Right lobe of liver (tissue), 6 donors: ENCODE results near the gene ZNF382. TPM values are rescaled to one million over a fixed set of nuclear protein-coding genes. Genes with fewer than 3 reads are reported as not detected.
"Not testable (repeated sequence)": the region's sequence is repeated elsewhere in the genome, so short reads cannot be mapped to it uniquely, and the experiment has no call there.

Experiments used
- ATAC-seq, 4 donors: fragments of 200-7000 bp; cut with Tn5 transposase; one replicate each; pipeline ENCODE4 v1.9.1; 2020; ENCODE audit warnings: mild to moderate bottlenecking in 4 of 4, moderate library complexity in 4 of 4
- DNase-seq, 3 donors: peaks; one replicate each; pipeline ENCODE4 v3.0.0-alpha.2; 2020
- H3K27ac ChIP-seq, 3 donors: fragments of 200-600 bp; one replicate each; pipeline ENCODE4 v1.8.0; 2022
- H3K27me3 ChIP-seq, 2 donors: fragments of 200-600 bp; one replicate each; pipeline ENCODE4 v1.8.0; 2022
- H3K36me3 ChIP-seq, 4 donors: fragments of 200-600 bp; sonication (generic) in 1 of 4; one replicate each; pipeline versions ENCODE4 v1.5.1 to v1.8.0; 2017 to 2022; ENCODE audit warnings: control low read depth in 1 of 4
- H3K4me1 ChIP-seq, 4 donors: fragments of 200-600 bp; sonication (generic) in 1 of 4; one replicate each; pipeline versions ENCODE4 v1.5.1 to v1.8.0; 2017 to 2022; ENCODE audit warnings: control low read depth in 1 of 4
- H3K4me3 ChIP-seq, 3 donors: fragments of 200-600 bp; one replicate each; pipeline ENCODE4 v1.8.0; 2022
- H3K9me3 ChIP-seq, 4 donors: fragments of 200-600 bp; sonication (generic) in 1 of 4; one replicate each; pipeline versions ENCODE4 v1.5.1 to v1.8.0; 2017 to 2022; ENCODE audit warnings: control low read depth in 1 of 4
- POLR2A ChIP-seq: fragments of 450-650 bp; IDR thresholded peaks from one replicate; pipeline ENCODE4 v1.6.1; 2017; ENCODE audit warnings: antibody characterized with exemption, mild to moderate bottlenecking
- WGBS: methylation state at CpG from one replicate; pipeline ENCODE4 v1.1.6; 2018; ENCODE audit warnings: low coverage, low lambda C conversion rate; ENCODE audit not compliant: insufficient coverage; ENCODE audit errors: missing lambda C conversion rate; 5-methylcytosine and 5-hydroxymethylcytosine counted together
- intact Hi-C, 2 donors: fragments of 100-400 bp; cut with DNase I; formaldehyde crosslinking; loops; one replicate each; pipeline versions ENCODE4 v1.11.2 to v1.14.1; 2022
- total RNA-seq, 6 experiments: library from RNA; depleted of rRNA in 2 of 6; stranded (reverse); fragments of >200 nt in 2 of 6; fragmentation: NEBNext Ultra II Directional in 3 of 6; extraction: Animal tissue kit (Norgen Biotek cat#: 25700) in 3 of 6; gene quantifications; one replicate each; pipeline versions ENCODE4 v1.1.0 to v1.2.4, GENCODE V29; 2016 to 2023
- TF ChIP-seq, protein P1 (sequence below), 4 donors: fragments of 200-600 bp in 3 of 4; fragments of 450-650 bp in 1 of 4; IDR thresholded peaks; one replicate each; pipeline versions ENCODE4 v1.5.1 to v1.8.0; 2016 to 2022; ENCODE audit warnings: antibody characterized with exemption in 4 of 4, mild to moderate bottlenecking in 2 of 4
- donor health status: DM: no; HTN: yes; CAD: no.
- donor health status: DM: no; HTN: no; CAD: no.
- donor health status: DM: no; HTN: no; CAD: no.
- donor health status: DM: no; HTN: yes; CAD: no.
- donor health status: DM: no; HTN: yes; CAD: no.

ZNF382 gene
- total RNA-seq, 6 experiments from 2014 or later, result 0.86 to 3.0 (median 1.5) TPM

DNA sequence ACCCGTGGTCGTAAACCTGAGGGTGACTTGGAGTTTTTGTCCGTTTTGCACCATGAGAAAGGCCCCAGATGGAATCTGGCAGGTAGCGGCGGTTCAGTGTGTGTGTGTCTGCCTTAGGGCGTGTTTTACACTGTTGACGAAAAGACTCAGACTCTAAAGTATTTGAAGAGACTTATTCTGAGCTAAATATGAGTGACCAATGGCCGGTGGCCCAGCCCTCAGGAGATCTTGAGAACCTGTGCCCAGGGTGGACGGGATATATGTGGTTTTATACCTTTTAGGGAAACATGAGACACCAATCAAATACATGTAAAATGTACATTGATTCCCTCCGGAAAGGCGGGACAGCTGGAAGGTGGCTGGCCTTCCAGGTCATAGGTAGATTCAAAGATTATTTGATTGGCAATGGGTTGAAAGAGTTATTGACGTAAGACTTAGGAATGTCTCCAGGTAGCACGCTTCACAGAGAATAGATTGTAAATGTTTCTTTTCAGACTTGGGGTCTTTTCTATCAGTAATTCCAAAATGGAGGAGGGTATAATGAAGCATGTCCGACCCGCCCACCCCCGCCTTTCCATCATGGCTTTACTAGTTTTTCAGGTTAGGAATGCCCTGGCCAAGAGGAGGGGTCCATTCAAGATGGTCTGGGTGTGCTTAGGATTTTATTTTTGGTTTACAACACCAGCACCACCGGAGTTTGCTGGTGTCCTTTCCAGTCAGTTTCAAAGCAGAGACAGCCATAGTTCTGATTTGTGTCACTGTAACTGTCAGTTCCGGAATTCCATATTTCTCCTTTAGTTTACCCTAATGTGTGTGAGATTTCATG is 31.0 kb upstream of the ZNF382 start:
- Histone ChIP-seq H3K27me3 (no peaks in the 10 kb centered on the region), H3K4me3 (peak overlapping the region; percentile 70 to 94 (median 81)), H3K36me3 (peaks cover 0 to 18% (median 5%) of the 10 kb centered on the region in 4 donors), H3K9me3 (peaks cover 0 to 8% (median under 1%) of the 10 kb centered on the region in 4 donors), H3K27ac (peak overlapping the region; percentile 41 to 76 (median 63)), H3K4me1 (peaks cover 0 to 14% (median 3%) of the 10 kb centered on the region in 4 donors)
- peak in 3 of 4 donors; percentile 5 to 18 (median 9) for ATAC-seq
- WGBS, result 21% methylated on average over 18 of the region's 18 CpGs
- TF ChIP-seq, protein P1, sequence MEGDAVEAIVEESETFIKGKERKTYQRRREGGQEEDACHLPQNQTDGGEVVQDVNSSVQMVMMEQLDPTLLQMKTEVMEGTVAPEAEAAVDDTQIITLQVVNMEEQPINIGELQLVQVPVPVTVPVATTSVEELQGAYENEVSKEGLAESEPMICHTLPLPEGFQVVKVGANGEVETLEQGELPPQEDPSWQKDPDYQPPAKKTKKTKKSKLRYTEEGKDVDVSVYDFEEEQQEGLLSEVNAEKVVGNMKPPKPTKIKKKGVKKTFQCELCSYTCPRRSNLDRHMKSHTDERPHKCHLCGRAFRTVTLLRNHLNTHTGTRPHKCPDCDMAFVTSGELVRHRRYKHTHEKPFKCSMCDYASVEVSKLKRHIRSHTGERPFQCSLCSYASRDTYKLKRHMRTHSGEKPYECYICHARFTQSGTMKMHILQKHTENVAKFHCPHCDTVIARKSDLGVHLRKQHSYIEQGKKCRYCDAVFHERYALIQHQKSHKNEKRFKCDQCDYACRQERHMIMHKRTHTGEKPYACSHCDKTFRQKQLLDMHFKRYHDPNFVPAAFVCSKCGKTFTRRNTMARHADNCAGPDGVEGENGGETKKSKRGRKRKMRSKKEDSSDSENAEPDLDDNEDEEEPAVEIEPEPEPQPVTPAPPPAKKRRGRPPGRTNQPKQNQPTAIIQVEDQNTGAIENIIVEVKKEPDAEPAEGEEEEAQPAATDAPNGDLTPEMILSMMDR (IDR thresholded peaks at IDR 0.05), result no peak
- no peak for TF ChIP-seq POLR2A
- intact Hi-C loops, result no loop called here
- DNase-seq, result no peak

DNA sequence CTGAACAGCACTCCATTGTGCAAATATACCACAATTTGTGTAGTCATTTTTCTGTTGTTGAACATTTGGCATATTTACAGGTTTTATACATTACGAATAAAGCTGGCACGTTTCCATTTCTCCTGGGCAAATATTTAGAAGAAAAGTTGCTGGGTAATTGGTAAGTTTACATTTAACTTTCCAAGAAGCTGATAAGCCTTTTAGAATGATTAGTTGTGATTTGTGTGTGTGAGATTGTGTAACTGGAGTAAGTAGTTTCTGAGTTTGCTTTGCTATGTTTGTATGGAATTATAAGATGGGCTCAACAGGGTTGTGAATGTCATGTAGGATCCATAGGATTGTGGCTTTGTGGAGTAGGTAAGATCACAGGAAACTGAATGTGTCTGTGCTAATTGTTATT is 30.4 kb upstream of the ZNF382 start:
- Histone ChIP-seq H3K4me3 (no peak overlapping the region), H3K4me1 (peaks cover 0 to 14% (median 3%) of the 10 kb centered on the region in 4 donors), H3K27me3 (no peaks in the 10 kb centered on the region), H3K27ac (no peak overlapping the region), H3K36me3 (peaks cover 0 to 24% (median 8%) of the 10 kb centered on the region in 4 donors), H3K9me3 (peaks cover 0 to 7% (median under 1%) of the 10 kb centered on the region in 4 donors)
- no peak for ATAC-seq
- 56% methylated on average over 2 of the region's 2 CpGs for WGBS
- DNase-seq, result no peak
- intact Hi-C loops, result no loop called here
- TF ChIP-seq POLR2A, result no peak
- TF ChIP-seq, protein P1 (IDR thresholded peaks at IDR 0.05), result no peak

DNA sequence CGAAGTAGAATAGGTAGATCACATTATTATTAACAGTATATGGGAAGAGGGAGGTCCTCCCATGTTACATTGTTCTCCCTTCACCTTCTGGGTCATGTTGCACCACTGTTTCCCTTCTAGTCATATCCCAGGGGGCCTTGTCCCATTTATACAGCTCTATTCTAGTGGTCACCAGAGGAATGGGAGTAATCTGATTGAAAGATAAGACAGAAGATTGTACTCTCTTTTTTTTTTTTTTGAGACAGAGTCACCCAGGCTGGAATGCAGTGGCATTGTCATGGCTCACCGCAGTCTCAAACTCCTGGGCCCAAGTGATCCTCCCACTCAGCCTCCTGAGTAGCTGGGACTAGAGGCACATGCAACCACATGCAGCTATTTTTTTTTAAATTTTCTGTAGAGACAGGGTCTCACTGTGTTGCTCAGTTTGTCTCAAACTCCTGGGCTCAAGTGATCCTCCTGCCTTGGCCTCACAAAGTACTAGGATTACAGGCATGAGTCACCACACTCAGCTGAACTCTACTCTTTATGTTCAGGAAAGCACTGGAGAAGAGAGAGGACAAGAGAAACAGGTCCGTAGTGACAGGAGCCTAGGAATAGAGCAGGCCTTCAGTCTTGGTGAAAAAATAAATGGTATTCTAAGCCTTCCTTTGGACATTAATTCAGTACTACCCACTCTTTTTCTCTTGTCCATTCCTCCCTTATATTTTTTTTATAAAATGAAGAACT is 27.7 kb upstream of the ZNF382 start:
- H3K9me3 ChIP-seq, result peaks cover 0 to 9% (median 3%) of the 10 kb centered on the region in 4 donors
- no peak for ATAC-seq
- WGBS, result 94% methylated on average over 3 of the region's 3 CpGs
- peaks cover 0 to 10% (median under 1%) of the 10 kb centered on the region in 4 donors for H3K4me1 ChIP-seq
- no peak for DNase-seq
- no peaks in the 10 kb centered on the region for H3K27me3 ChIP-seq
- H3K4me3 ChIP-seq, result no peak overlapping the region
- H3K36me3 ChIP-seq, result peaks cover 0 to 40% (median 14%) of the 10 kb centered on the region in 4 donors
- intact Hi-C loops, result no loop called here
- no peak overlapping the region for H3K27ac ChIP-seq
- no peak for TF ChIP-seq POLR2A
- TF ChIP-seq, protein P1 (IDR thresholded peaks at IDR 0.05), result no peak

DNA sequence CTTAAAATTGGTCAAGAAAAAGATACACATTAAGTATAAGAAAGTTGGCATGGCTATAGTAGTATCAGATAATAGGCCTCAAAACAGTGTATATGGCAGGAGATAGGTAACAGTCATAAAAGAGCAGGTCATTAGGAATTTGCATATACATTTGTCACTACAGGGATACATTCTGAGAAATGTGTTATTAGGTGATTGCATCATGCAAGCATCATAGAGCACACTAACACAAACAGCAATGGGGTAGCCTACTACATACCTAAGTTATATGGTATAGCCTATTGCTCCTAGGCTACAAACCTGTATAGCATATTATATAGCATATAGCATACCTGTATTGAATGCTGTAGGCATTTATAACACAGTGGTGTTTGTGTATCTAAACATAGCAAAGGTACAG is 25.9 kb upstream of the ZNF382 start:
- H3K4me3 ChIP-seq, result no peak overlapping the region
- DNase-seq, result no peak
- H3K9me3 ChIP-seq, result peaks cover 0 to 9% (median 6%) of the 10 kb centered on the region in 4 donors
- TF ChIP-seq, protein P1 (IDR thresholded peaks at IDR 0.05), result no peak
- TF ChIP-seq POLR2A, result no peak
- peaks cover 0 to 5% (median 0%) of the 10 kb centered on the region in 4 donors for H3K4me1 ChIP-seq
- intact Hi-C loops, result no loop called here
- ATAC-seq, result no peak
- H3K27me3 ChIP-seq, result no peaks in the 10 kb centered on the region
- H3K27ac ChIP-seq, result no peak overlapping the region
- peaks cover 0 to 40% (median 14%) of the 10 kb centered on the region in 4 donors for H3K36me3 ChIP-seq

DNA sequence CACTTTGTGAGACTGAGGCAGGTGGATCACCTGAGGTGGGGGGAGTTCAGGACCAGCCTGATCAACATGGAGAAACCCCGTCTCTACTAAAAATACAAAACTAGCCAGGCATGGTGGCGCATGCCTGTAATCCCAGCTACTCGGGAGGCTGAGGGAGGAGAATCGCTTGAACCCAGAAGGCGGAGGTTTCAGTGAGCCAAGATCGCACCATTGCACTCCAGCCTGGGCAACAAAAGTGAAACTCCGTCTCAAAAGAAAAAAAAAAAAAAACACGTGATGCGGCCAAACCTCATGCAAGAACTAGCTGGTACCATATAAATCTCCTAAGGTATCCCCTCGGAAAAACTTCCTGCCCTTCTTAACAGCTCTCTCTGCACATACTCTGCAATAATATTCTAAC is 2.4 kb upstream of the ZNF382 start:
- WGBS, result 92% methylated on average over 6 of the region's 10 CpGs

More for the DNA sequence above, 2.4 kb upstream of the ZNF382 start:
- H3K4me1 ChIP-seq, DNase-seq, H3K27me3 ChIP-seq, intact Hi-C loops, H3K36me3 ChIP-seq, ATAC-seq, H3K27ac ChIP-seq, H3K4me3 ChIP-seq, H3K9me3 ChIP-seq: not testable (repeated sequence)
